Measurements from ENCODE around the gene DCST1. TPM values are rescaled to one million over a fixed set of nuclear protein-coding genes. Genes with fewer than 3 reads are reported as not detected.

DCST1 gene
- total RNA-seq, 1 donor from 2014 or later, result not detected

DNA sequence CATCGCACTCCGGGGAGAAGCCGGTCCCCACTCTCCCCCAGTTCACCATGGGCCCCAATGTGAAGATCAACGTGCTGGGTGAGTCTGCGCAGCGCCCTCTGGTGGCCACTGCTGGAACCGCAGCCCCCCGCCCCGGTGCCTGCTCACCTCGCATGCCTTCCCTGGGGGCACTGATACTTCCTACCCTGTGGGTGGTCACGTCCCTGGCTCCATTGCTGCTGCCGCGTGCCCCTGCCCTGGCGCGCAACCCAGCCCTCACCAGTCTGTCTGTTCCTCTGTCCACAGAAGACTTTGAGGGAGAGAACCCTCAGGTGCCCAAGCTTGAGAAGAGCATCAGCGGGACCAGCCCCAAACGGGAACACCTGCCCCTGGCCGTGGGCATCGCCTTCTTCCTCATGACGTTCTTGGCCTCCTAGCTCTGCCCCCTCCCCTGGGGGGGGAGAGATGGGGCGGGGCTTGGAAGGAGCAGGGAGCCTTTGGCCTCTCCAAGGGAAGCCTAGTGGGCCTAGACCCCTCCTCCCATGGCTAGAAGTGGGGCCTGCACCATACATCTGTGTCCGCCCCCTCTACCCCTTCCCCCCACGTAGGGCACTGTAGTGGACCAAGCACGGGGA lies 52.6 kb downstream of the DCST1 start:
- no peak for DNase-seq (ENCODE audit: low spot score)

DNA sequence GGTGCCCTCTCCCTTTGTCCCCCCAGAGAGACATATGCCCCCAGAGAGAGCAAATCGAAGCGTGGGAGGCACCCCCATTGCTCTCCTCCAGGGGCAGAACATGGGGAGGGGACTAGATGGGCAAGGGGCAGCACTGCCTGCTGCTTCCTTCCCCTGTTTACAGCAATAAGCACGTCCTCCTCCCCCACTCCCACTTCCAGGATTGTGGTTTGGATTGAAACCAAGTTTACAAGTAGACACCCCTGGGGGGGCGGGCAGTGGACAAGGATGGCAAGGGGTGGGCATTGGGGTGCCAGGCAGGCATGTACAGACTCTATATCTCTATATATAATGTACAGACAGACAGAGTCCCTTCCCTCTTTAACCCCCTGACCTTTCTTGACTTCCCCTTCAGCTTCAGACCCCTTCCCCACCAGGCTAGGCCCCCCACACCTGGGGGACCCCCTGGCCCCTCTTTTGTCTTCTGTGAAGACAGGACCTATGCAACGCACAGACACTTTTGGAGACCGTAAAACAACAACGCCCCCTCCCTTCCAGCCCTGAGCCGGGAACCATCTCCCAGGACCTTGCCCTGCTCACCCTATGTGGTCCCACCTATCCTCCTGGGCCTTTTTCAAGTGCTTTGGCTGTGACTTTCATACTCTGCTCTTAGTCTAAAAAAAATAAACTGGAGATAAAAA lies 53.4 kb downstream of the DCST1 start:
- DNase-seq (ENCODE audit: low spot score), result no peak

DNA sequence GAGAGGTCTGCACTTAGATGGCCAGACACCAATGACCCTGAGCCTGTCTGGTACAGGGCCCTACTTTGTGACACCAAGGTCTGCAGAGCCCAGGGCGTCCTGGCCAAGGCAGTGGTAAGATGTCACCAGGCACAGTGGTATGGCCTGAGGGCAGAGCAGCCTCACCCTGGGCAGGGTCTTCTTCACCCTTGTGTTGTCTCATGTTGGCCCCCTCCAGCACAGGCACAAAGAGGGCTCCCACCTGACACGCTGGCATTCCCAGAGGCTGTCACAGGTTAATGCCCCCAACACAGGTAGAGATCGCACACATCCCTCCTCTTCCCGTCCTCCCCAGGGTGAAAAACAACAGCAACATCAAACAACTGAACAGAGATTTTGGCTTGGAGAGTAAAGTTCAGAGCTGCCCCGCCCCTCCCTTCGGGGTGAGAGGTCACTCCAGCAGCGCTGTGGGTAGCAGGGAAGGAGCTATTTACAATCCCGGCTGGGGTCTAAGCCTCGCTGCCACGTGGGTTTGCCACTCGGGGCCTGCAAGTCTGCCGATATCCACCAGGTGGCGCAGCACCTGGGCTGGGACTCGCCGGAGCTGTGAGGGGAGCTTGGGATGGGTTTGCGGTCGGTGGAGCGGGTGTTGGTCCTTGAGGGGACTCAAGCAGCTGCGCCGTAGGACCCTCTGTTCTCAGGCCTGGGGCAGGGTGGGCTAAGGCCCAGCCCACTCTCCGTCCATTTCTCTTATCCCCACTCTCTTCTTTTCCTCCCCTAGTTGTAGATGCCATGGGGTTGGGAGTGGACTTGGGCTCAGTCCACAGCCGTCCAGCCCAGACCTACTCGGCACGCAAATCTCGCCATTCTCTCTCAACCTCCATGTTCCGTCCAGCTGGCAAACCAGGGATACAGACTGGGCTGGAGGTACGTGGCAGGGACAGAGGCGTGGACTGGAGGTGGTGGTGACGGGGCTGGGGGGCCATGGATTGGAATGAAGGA lies 57.7 kb downstream of the DCST1 start:
- peak; percentile 82 for DNase-seq (ENCODE audit: low spot score)

DNA sequence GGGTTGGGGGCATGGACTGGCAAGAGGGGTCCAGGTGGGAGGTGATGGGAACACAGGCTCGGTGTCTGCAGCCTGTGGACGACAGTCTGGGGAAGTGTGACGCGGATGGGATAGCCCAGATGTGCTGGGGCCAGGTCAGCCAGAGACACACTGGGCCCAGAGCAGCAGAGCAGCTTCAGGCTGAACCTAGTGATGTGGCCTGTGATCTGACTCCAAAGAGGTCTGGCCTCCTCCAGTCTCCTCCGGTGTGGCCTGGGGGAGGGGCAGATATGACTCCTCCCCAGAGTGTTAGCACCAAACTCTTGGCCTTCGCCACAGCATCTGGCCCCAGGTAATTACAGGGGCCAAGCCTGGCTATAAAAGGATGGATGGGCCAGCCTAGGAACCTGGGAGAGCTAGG lies 58.5 kb downstream of the DCST1 start:
- no peak for DNase-seq (ENCODE audit: low spot score)

DNA sequence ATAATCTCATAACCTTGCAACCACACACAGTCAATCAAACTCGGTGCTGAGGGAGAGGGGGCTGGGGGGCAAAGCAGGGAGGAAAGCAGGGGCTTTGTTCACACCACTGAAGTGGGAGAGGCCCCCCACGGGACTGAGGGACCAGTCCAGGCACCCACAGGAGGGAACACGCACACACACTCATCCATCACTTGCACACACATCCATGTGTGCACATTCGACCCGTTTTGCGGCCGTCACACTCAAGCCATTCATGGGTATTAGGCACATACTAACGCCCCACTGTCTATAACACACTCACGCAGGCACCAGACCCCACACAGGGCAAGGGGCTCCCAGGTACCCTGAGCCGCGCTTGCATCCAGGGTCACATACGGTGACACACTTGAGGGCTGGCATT lies 59.0 kb downstream of the DCST1 start:
- no peak for DNase-seq (ENCODE audit: low spot score)

DNA sequence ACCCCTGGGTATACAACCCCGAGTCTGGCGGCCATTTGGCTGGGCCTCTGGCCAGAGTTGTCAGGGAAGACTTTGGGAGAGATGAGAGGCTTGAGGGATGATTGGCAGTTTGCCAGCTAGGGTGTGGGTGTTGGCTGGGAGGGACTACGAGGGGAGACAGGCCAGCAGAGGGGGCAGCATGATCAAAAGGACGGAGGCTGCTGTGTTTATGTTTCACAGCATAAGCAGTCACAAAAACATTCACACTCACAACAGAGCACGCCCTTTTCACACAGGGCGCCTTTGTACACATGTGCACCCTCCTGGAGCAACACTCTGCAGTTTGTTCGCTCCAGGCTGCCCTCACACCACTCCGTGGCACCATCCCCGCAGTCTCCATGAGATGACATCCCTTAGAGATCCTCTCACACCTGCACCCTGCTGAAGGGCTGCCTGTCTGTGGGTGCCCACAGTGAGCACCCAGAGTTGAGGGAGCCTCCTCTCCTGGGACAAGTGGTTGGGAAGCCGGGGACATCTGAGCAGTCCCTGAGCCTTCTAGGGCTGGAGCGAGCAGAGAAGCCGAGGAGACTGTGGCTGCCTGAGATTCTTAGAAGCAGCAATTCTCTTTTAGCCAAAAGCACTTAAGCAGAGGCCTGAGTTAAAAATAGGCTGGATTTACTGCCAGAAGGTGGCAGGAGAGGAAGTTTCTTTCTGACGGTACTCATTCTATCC lies 60.4 kb downstream of the DCST1 start:
- no peak for DNase-seq (ENCODE audit: low spot score)

DNA sequence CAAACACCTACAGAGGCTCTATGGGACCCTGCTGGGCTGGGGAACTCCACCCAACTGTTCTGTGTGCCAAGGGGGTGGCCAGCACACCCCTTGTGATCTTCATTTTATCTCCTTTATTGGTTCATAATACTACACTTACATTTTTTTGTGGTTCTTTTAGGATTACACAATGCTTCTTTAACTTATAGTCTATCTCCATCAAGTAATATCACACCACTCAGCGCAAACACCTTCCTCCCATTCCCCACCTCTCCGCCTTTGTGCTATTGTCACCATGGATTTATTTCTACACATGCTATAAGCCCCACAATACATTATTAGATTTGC lies 61.0 kb downstream of the DCST1 start:
- no peak for DNase-seq (ENCODE audit: low spot score)

DNA sequence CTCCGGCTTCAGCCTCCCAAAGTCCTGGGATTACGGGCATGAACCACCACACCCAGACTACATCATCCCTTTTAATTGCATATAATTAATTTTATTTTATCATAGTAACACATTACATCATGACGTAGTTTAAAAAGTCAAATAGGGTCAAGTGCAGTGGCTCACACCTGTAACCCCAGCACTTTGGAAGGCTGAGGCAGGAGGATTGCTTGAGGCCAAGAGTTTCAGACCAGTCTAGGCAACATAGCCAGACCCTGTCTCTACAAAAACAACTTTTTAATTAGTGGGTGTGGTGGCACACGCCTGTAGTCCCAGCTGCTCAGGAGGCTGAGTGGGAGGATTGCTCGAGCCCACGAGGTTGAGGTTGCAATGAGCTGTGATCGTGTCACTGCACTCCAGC lies 65.7 kb downstream of the DCST1 start:
- no peak for DNase-seq (ENCODE audit: low spot score)

Other genes with a start within 250 kb of the DCST1 start
- 5.4 TPM for gene KCNN3, start 163.5 kb upstream of the DCST1 start, total RNA-seq
- gene PMVK, start 97.1 kb upstream of the DCST1 start, total RNA-seq, result 41.8 TPM
- 71.2 TPM for gene PBXIP1, start 77.7 kb upstream of the DCST1 start, total RNA-seq
- 35.8 TPM for gene PYGO2, start 72.0 kb upstream of the DCST1 start, total RNA-seq
- gene SHC1, start 63.1 kb upstream of the DCST1 start, total RNA-seq, result 216 TPM
- gene CKS1B, start 59.1 kb upstream of the DCST1 start, total RNA-seq, result 24.8 TPM
- 48.3 TPM for gene FLAD1, start 50.5 kb upstream of the DCST1 start, total RNA-seq
- gene LENEP, start 40.2 kb upstream of the DCST1 start, total RNA-seq, result 0.94 TPM
- gene ZBTB7B, start 31.0 kb upstream of the DCST1 start, total RNA-seq, result 92.8 TPM
- 1.2 TPM for gene DCST2, start within 50 bp of the DCST1 start, total RNA-seq
- gene ADAM15, start 17.5 kb downstream of the DCST1 start, total RNA-seq, result 152 TPM
- 11.2 TPM for gene EFNA4, start 29.9 kb downstream of the DCST1 start, total RNA-seq
- gene EFNA3, start 45.0 kb downstream of the DCST1 start, total RNA-seq, result 1.1 TPM
- gene EFNA1, start 94.1 kb downstream of the DCST1 start, total RNA-seq, result 111 TPM
- 63.4 TPM for gene SLC50A1, start 102.0 kb downstream of the DCST1 start, total RNA-seq
- 75.4 TPM for gene DPM3, start 106.7 kb downstream of the DCST1 start, total RNA-seq
- 293 TPM for gene KRTCAP2, start 139.5 kb downstream of the DCST1 start, total RNA-seq
- 1.6 TPM for gene TRIM46, start 140.0 kb downstream of the DCST1 start, total RNA-seq
- gene THBS3, start 174.1 kb downstream of the DCST1 start, total RNA-seq, result 54.6 TPM
- 31.6 TPM for gene MTX1, start 174.9 kb downstream of the DCST1 start, total RNA-seq
- gene ENTREP3, start 221.7 kb downstream of the DCST1 start, total RNA-seq, result 21.8 TPM
- 62.6 TPM for gene SCAMP3, start 228.5 kb downstream of the DCST1 start, total RNA-seq
- gene CLK2, start 239.7 kb downstream of the DCST1 start, total RNA-seq, result 80.5 TPM
- 4.7 TPM for gene HCN3, start 243.6 kb downstream of the DCST1 start, total RNA-seq

Measured in ureter (tissue), 1 donor.